Mesothelial cell of epicardium (in vitro differentiated cells): ENCODE data around the gene LONP1. TPM values are rescaled to one million over a fixed set of nuclear protein-coding genes. Genes with fewer than 3 reads are reported as not detected.
"Not testable (repeated sequence)": the region's sequence is repeated elsewhere in the genome, so short reads cannot be mapped to it uniquely, and the experiment has no call there.

Source experiments
- DNase-seq, 2 experiments: peaks; one replicate each; pipeline ENCODE4 v3.0.0; 2021; ENCODE audit warnings: low spot score in 2 of 2; ENCODE audit not compliant: unreplicated experiment in 2 of 2
- H3K27ac Mint-ChIP-seq: 2 replicates; pipeline ENCODE4 v1.8.0; 2021; ENCODE audit warnings: mixed read lengths
- H3K27me3 Mint-ChIP-seq: 2 replicates; pipeline ENCODE4 v1.8.0; 2021; ENCODE audit warnings: low read depth, mixed read lengths
- H3K36me3 Mint-ChIP-seq: 2 replicates; pipeline ENCODE4 v1.8.0; 2021; ENCODE audit warnings: mixed read lengths
- H3K4me1 Mint-ChIP-seq: 2 replicates; pipeline ENCODE4 v1.8.0; 2021; ENCODE audit warnings: mixed read lengths
- H3K4me3 Mint-ChIP-seq: 2 replicates; pipeline ENCODE4 v1.8.0; 2021; ENCODE audit warnings: mild to moderate bottlenecking, moderate library complexity, mixed read lengths
- H3K9me3 Mint-ChIP-seq: 2 replicates; pipeline ENCODE4 v1.8.0; 2021; ENCODE audit warnings: mixed read lengths
- CTCF ChIP-seq: fragments of 200-600 bp; sonication (generic); IDR thresholded peaks from one replicate; pipeline ENCODE4 v1.5.0; 2021; ENCODE audit warnings: antibody characterized with exemption; ENCODE audit not compliant: unreplicated experiment
- total RNA-seq: library from RNA; stranded (reverse); gene quantifications from 3 replicates; pipeline ENCODE4 v1.2.1, GENCODE V29; 2021

Gene LONP1
- total RNA-seq, 1 donor from 2014 or later = 69.8 TPM

- no peak for TF ChIP-seq CTCF
- DNase-seq = no peak
- peaks cover 2% of the 10 kb centered on the region for H3K4me1 Mint-ChIP-seq
- H3K36me3 Mint-ChIP-seq = no peaks in the 10 kb centered on the region
- H3K27me3 Mint-ChIP-seq = peaks cover 7% of the 10 kb centered on the region
- H3K27ac Mint-ChIP-seq = no peak overlapping the region
- no peaks in the 10 kb centered on the region for H3K9me3 Mint-ChIP-seq
- no peak overlapping the region for H3K4me3 Mint-ChIP-seq
These were observed 31.8 kb upstream of the LONP1 start for GRCh38 chr19:5751709-5752108.

GRCh38 chr19:5749505-5749904 is 29.6 kb upstream of the LONP1 start:
- no peak for DNase-seq
- Mint-ChIP-seq H3K9me3 (no peaks in the 10 kb centered on the region), H3K36me3 (no peaks in the 10 kb centered on the region), H3K4me3 (no peak overlapping the region), H3K4me1 (peaks cover 2% of the 10 kb centered on the region), H3K27me3 (peaks cover 10% of the 10 kb centered on the region), H3K27ac (no peak overlapping the region)
- TF ChIP-seq CTCF = no peak

- not testable (repeated sequence) for H3K27ac Mint-ChIP-seq, H3K27me3 Mint-ChIP-seq, H3K9me3 Mint-ChIP-seq, H3K4me3 Mint-ChIP-seq, H3K4me1 Mint-ChIP-seq, H3K36me3 Mint-ChIP-seq, DNase-seq
These were observed 29.0 kb upstream of the LONP1 start for GRCh38 chr19:5748920-5749319.

- peaks cover 10% of the 10 kb centered on the region for H3K27me3 Mint-ChIP-seq
- H3K4me1 Mint-ChIP-seq, DNase-seq, H3K27ac Mint-ChIP-seq, H3K36me3 Mint-ChIP-seq, H3K4me3 Mint-ChIP-seq, H3K9me3 Mint-ChIP-seq: not testable (repeated sequence)
These were observed 25.1 kb upstream of the LONP1 start for GRCh38 chr19:5744999-5745398.

GRCh38 chr19:5743630-5744029 is 23.7 kb upstream of the LONP1 start:
- DNase-seq = no peak
- H3K27ac Mint-ChIP-seq = no peak overlapping the region
- peaks cover 11% of the 10 kb centered on the region for H3K27me3 Mint-ChIP-seq
- H3K9me3 Mint-ChIP-seq = no peaks in the 10 kb centered on the region
- no peak overlapping the region for H3K4me3 Mint-ChIP-seq
- H3K4me1 Mint-ChIP-seq = no peaks in the 10 kb centered on the region
- no peaks in the 10 kb centered on the region for H3K36me3 Mint-ChIP-seq
- no peak for TF ChIP-seq CTCF

GRCh38 chr19:5742051-5742450 is 22.1 kb upstream of the LONP1 start:
- no peak for DNase-seq
- H3K27ac Mint-ChIP-seq = no peak overlapping the region
- no peak for TF ChIP-seq CTCF
- H3K9me3 Mint-ChIP-seq = no peaks in the 10 kb centered on the region
- no peaks in the 10 kb centered on the region for H3K4me1 Mint-ChIP-seq
- H3K27me3 Mint-ChIP-seq = peaks cover 11% of the 10 kb centered on the region
- no peak overlapping the region for H3K4me3 Mint-ChIP-seq
- no peaks in the 10 kb centered on the region for H3K36me3 Mint-ChIP-seq

- H3K4me1 Mint-ChIP-seq = no peaks in the 10 kb centered on the region
- no peak for TF ChIP-seq CTCF
- no peaks in the 10 kb centered on the region for H3K9me3 Mint-ChIP-seq
- DNase-seq = no peak
- H3K4me3 Mint-ChIP-seq = no peak overlapping the region
- H3K27ac Mint-ChIP-seq = no peak overlapping the region
- peaks cover 8% of the 10 kb centered on the region for H3K27me3 Mint-ChIP-seq
- no peaks in the 10 kb centered on the region for H3K36me3 Mint-ChIP-seq
These were observed 18.5 kb upstream of the LONP1 start for GRCh38 chr19:5738423-5738822.

- not testable (repeated sequence) for H3K4me3 Mint-ChIP-seq, H3K4me1 Mint-ChIP-seq, DNase-seq, H3K27me3 Mint-ChIP-seq, H3K9me3 Mint-ChIP-seq, H3K36me3 Mint-ChIP-seq, H3K27ac Mint-ChIP-seq
These were observed 13.2 kb upstream of the LONP1 start for GRCh38 chr19:5733172-5733571.
